ENCODE results near the gene C1QL2. TPM values are rescaled to one million over a fixed set of nuclear protein-coding genes. Genes with fewer than 3 reads are reported as not detected.

C1QL2 gene
- total RNA-seq, 1 experiment from 2014 or later: 1.5 TPM

DNA sequence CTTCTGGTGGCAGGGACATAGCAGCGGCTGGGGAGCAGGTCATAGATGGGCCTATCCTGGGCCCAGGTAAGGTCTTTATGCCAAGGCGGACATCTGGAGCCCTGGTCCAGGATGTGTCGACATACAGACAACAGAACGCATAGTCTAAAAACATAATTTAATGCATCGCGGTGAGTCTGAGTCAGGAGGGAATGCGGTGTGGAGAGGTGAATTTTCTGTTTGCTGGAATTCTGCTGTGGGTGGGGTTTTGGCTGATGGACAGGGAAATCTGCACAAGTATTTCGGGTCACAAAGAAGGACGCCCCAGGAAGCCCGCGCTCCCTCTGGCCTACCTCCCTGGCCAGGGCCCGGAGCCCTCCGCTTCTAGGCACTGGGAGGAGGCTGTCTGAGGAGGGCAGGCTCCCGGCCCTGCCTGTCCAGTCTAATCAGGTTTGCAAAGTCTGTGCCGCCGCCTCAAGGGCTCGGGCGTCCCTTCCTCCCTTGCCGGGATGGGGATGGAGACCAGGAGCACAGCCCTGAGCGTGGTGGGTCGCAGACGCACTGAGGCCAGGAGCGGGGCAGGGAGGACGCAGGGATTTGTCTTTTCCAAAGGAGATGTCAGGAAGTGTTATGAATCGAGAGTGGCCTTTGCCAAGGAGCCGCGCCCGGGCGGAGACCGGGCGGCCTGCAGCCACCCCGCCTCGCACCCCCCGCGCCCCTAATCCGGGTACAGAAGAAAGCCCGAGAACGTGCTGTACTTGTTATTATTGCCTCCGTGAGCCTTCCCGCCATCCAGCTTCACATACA, 2.3 kb downstream of the C1QL2 start:
- H3K36me3 ChIP-seq (ENCODE audit: insufficient read depth, low read length, poor library complexity, severe bottlenecking): no peaks in the 10 kb centered on the region
- ChIA-PET CTCF (no interaction called here), POLR2A (ENCODE audit: low non-redundant PET) (interaction anchor here (0.6 kb wide), 1 partner anchor 101 kb away, joined by 5 read pairs; no protein-coding TSS in a partner anchor)
- TF ChIP-seq, protein P1, sequence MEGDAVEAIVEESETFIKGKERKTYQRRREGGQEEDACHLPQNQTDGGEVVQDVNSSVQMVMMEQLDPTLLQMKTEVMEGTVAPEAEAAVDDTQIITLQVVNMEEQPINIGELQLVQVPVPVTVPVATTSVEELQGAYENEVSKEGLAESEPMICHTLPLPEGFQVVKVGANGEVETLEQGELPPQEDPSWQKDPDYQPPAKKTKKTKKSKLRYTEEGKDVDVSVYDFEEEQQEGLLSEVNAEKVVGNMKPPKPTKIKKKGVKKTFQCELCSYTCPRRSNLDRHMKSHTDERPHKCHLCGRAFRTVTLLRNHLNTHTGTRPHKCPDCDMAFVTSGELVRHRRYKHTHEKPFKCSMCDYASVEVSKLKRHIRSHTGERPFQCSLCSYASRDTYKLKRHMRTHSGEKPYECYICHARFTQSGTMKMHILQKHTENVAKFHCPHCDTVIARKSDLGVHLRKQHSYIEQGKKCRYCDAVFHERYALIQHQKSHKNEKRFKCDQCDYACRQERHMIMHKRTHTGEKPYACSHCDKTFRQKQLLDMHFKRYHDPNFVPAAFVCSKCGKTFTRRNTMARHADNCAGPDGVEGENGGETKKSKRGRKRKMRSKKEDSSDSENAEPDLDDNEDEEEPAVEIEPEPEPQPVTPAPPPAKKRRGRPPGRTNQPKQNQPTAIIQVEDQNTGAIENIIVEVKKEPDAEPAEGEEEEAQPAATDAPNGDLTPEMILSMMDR (conservative IDR thresholded peaks at IDR 0.05; ENCODE audit: low read depth, low read length): no peak
- TF ChIP-seq EZH2 (IDR thresholded peaks at IDR 0.05; ENCODE audit: borderline replicate concordance, low read depth, low read length, poor library complexity, severe bottlenecking): no peak
- no peaks in the 10 kb centered on the region for H3K9me3 ChIP-seq (ENCODE audit: low read depth, low read length, poor library complexity, severe bottlenecking)
- H3K27ac ChIP-seq (ENCODE audit: low read depth, low read length, poor library complexity, severe bottlenecking): no peak overlapping the region
- H3K4me1 ChIP-seq (ENCODE audit: insufficient read depth, low read length, poor library complexity, severe bottlenecking): no peaks in the 10 kb centered on the region
- H3K27me3 ChIP-seq (replicated peaks; ENCODE audit: insufficient read depth, low read depth, low read length, poor library complexity): peaks cover 49% of the 10 kb centered on the region
- no peak for DNase-seq (ENCODE audit: low spot score)
- no peak overlapping the region for H3K4me3 ChIP-seq (ENCODE audit: low read depth, low read length, poor library complexity, severe bottlenecking)
- no TSS peak for BruUV-seq (replicated peaks)
- intact Hi-C loops (cut with micrococcal nuclease; ENCODE audit: unreplicated experiment): no loop called here

GRCh38 chr2:119155633-119156032, 2.9 kb downstream of the C1QL2 start:
- no TSS peak for BruUV-seq (replicated peaks)
- TF ChIP-seq, protein P1 (conservative IDR thresholded peaks at IDR 0.05; ENCODE audit: low read depth, low read length): no peak
- no peak for TF ChIP-seq EZH2 (IDR thresholded peaks at IDR 0.05; ENCODE audit: borderline replicate concordance, low read depth, low read length, poor library complexity, severe bottlenecking)
- H3K27ac ChIP-seq (ENCODE audit: low read depth, low read length, poor library complexity, severe bottlenecking): no peak overlapping the region
- POLR2A ChIA-PET (ENCODE audit: low non-redundant PET): interaction anchor here (0.6 kb wide), 1 partner anchor 101 kb away, joined by 5 read pairs; no protein-coding TSS in a partner anchor
- H3K36me3 ChIP-seq (ENCODE audit: insufficient read depth, low read length, poor library complexity, severe bottlenecking): no peaks in the 10 kb centered on the region
- H3K27me3 ChIP-seq (replicated peaks; ENCODE audit: insufficient read depth, low read depth, low read length, poor library complexity): peaks cover 50% of the 10 kb centered on the region
- intact Hi-C loops (cut with micrococcal nuclease; ENCODE audit: unreplicated experiment): no loop called here
- CTCF ChIA-PET: no interaction called here
- no peaks in the 10 kb centered on the region for H3K4me1 ChIP-seq (ENCODE audit: insufficient read depth, low read length, poor library complexity, severe bottlenecking)
- no peaks in the 10 kb centered on the region for H3K9me3 ChIP-seq (ENCODE audit: low read depth, low read length, poor library complexity, severe bottlenecking)
- no peak for DNase-seq (ENCODE audit: low spot score)
- no peak overlapping the region for H3K4me3 ChIP-seq (ENCODE audit: low read depth, low read length, poor library complexity, severe bottlenecking)

- H3K36me3 ChIP-seq (ENCODE audit: insufficient read depth, low read length, poor library complexity, severe bottlenecking): no peaks in the 10 kb centered on the region
- no peaks in the 10 kb centered on the region for H3K4me1 ChIP-seq (ENCODE audit: insufficient read depth, low read length, poor library complexity, severe bottlenecking)
- intact Hi-C loops (cut with micrococcal nuclease; ENCODE audit: unreplicated experiment): no loop called here
- H3K27me3 ChIP-seq (replicated peaks; ENCODE audit: insufficient read depth, low read depth, low read length, poor library complexity): peaks cover 41% of the 10 kb centered on the region
- TF ChIP-seq, protein P1 (conservative IDR thresholded peaks at IDR 0.05; ENCODE audit: low read depth, low read length): no peak
- no peak for TF ChIP-seq EZH2 (IDR thresholded peaks at IDR 0.05; ENCODE audit: borderline replicate concordance, low read depth, low read length, poor library complexity, severe bottlenecking)
- H3K4me3 ChIP-seq (ENCODE audit: low read depth, low read length, poor library complexity, severe bottlenecking): no peak overlapping the region
- H3K9me3 ChIP-seq (ENCODE audit: low read depth, low read length, poor library complexity, severe bottlenecking): no peaks in the 10 kb centered on the region
- no TSS peak for BruUV-seq (replicated peaks)
- no peak for DNase-seq (ENCODE audit: low spot score)
- CTCF ChIA-PET: no interaction called here
- no peak overlapping the region for H3K27ac ChIP-seq (ENCODE audit: low read depth, low read length, poor library complexity, severe bottlenecking)
- POLR2A ChIA-PET (ENCODE audit: low non-redundant PET): no interaction called here
Observed at GRCh38 chr2:119154076-119154475, 4.5 kb downstream of the C1QL2 start.

Data from A673 (cell line).